Caki2 (cell line): ENCODE data around the gene PRR5. TPM values are rescaled to one million over a fixed set of nuclear protein-coding genes. Genes with fewer than 3 reads are reported as not detected.
A peak's percentile ranks its signal among the peaks of the same experiment; 100 is the strongest.
"Not testable (repeated sequence)": the region's sequence is repeated elsewhere in the genome, so short reads cannot be mapped to it uniquely, and the experiment has no call there.

ENCODE experiments used
- DNase-seq: peaks from one replicate; pipeline ENCODE4 v3.0.0-alpha.2; 2015; ENCODE audit warnings: low read depth
- in situ Hi-C: cut with HindIII; loops from 2 replicates; pipeline ENCODE4 v1.10.0; 2016; ENCODE audit warnings: low sequenced_read_pairs, low pct_unique_long_range_greater_than_20kb, mixed read lengths
- total RNA-seq: library from RNA; depleted of rRNA; stranded (reverse); fragments of >200 nt; shearing (Covaris generic); gene quantifications from 2 replicates; pipeline ENCODE4 v1.2.3, GENCODE V29; 2014; ENCODE audit warnings: low replicate concordance

The PRR5 gene
- total RNA-seq, 1 experiment from 2014 or later, result 65.0 TPM

DNA sequence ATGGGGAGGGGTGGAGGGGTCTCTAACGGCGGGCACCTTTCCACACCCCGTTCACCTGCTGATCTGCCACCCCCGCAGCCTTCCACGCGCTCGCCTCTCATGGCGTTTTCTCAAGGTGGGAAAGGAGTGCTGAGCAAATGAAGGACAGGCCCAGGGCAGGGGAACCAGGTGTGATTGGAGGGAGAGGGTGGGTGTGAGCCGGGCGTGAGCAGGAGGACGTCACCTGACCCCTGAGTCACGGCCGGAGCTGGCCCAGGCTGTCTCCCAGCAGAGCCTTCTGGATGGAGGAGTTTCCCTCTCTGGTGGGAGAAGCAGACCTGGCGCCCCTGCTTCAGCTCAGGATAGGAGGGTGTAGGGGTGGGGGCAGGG lies 36.3 kb downstream of the PRR5 start:
- peak; percentile 75 for DNase-seq
- in situ Hi-C loops, result no loop called here

DNA sequence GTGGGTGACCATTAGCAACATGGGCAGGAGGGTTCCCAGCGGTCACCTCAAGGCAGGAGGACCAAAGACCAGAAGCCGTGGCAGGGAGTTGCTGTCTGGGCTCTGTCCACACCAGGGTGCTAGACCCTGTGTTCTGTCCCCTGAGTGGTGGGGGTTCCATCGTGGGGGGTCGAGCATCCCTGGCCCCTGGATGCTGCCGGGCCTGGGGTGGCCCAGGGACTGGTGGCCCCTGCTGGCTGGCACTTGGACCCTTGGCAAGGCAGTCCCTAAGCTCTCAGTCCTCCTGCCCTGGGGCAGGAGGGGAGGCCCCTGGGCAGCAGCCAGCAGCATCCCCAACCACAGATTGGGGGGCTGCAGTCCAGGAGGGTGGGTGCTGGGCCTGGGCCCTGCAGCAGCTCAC lies 37.0 kb downstream of the PRR5 start:
- in situ Hi-C loops, result no loop called here

DNA sequence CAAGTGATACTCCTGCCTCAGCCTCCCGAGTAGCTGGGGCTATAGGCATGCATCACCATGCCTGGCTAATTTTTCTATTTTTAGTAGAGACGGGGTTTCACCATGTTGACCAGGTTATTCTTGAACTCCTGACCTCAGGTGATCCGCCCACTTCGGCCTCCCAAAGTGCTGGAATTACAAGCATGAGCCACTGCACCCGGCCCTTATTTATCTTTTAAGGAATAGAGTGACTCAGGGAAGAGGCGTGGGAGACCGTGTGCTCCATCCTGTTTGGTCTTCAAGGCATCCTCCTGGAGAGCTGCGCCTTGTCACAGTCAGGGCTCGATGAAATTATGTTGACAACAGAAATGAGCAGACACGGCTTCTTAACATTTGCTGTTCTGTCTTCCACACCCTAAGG lies 37.7 kb downstream of the PRR5 start:
- in situ Hi-C loops, result not testable (repeated sequence)
- DNase-seq, result peak; percentile 88

More for the DNA sequence above, 37.0 kb downstream of the PRR5 start:
- DNase-seq, result no peak

DNA sequence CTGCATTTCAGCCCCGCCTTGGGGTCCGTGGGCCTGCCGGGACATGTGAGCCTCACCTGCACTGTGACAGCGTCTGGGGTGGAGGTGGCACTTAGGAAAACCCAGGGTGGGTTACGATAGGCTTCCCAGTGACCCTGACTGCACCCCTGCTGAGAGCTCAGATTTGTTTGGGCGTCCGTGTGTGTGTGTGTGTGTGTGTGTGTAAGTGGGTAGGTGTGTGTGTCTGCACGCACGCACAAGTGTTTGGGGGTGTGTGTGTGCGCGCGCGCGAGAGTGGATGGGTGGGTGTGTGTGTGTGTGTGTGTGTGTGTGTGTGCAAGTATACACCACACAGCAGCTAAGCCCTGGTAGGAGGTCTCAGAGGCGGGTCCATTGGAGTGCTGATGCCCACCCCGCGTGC lies 38.3 kb downstream of the PRR5 start:
- no peak for DNase-seq
- in situ Hi-C loops, result no loop called here

DNA sequence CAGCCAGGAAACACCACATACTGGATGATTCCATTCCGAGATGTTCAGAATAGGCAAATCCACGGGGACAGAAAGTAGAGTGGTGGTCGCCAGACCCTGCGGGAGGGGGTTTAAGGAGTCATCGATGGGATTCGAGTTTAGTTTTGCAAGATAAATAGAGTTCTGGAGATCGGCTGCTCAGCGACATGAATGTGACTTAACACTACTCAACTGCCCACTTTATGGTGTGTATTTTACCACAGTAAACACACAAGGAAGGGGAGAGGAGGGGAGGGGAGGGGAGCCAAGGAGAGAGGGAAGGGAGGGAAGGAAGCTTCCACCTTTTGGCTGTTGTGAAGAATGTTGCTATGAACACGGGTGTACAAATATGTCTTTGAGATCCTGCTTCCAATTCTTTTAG lies 39.9 kb downstream of the PRR5 start:
- in situ Hi-C loops, result no loop called here

DNA sequence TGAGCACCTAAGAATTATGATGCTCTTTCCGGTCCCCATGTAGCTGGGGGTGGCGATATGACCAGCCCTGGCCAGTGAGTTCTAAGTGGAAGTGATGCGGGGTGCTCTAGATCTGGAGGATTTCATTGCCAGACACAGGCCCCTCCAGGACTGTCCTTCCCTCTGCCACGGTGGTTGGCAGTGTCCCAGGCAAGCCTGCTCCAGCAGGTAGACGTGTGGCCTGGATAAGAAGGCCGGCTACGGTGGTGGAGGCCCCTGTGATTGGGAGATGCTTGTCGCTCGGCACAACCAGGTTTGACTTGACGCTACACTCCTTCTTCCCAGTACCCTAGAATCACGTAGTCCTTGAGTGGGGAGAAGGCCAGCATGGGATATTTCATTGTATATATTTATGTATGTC lies 41.2 kb downstream of the PRR5 start:
- DNase-seq, result no peak
- in situ Hi-C loops, result no loop called here

More for the DNA sequence above, 39.9 kb downstream of the PRR5 start:
- no peak for DNase-seq

DNA sequence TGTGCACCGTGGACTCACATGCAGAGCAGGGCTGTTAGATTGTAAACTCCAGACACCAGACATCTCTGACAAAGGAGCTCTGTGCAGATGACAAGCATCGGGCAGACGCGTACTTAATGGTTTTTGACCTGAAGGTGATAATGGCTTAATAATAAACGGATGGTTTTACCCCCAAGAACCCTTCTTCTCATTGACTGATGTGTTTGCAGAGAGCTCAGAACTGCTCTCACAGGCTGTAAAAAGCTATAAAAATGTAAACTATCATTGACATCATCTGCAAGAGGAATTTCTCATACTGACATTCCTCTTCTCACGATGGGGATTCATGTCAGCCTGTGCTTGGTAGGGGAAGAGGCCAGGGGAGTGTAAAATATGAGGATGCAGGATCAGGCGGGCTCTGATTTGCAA lies 41.8 kb downstream of the PRR5 start:
- peak; percentile 57 for DNase-seq
- in situ Hi-C loops, result no loop called here

DNA sequence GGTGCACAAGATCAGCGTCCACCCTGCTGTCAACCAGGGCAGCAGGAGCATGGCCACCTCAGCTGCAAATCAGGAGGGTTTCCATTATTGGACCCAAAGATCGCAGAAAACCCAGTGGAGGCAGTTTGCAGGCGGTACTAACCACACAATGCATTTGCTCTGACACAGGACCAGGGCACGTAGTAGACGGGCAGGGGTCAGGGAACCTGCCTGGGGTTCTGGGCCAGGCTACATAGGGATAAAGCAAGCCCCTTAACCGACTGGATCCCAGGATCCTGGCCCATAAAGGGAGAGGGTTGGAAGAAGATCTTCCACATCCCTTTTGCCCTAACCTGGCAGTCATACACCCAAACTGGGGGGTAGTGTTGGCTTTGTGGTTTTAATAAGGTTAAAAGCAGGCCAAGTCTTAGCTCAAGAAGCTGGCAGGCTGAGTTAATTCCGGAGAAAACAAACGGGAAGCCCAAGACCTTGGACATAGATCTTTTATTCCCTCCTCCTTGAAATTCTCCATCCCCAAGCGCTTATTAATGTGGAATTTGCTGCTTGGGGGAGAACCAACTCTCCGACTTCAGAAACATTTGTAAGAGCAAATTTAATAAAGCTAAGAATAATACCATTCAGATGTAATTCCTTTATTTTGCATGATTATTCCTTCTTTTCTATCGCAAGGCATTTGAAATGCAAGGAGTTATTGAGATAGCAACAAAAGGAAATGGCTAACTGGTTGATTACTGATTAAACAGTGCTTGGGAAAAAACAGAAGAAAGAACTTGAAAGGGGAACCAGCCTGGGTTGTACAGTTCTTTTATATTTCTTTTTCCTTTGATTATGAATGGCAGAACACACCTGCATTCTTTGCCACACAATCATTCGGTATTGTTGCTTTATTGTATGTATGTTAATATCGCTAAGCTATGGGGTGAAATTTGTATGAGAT lies 44.1 kb downstream of the PRR5 start:
- in situ Hi-C loops, result no loop called here
- peak; percentile 46 for DNase-seq

DNA sequence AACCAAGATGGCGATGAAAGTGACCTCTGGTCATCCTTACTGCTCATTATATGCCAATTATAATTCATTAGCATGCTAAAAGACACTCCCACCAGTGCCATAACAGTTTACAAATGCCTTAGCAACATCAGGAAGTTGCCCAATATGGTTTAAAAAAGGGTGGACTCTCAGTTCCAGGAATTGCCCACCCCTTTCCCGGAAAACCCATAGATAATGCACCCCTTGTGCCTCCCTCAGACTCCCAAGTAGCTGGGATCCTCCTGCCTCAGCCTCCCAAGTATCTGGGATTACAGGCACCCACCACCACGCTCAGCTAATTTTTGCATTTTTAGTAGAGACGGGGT lies 45.8 kb downstream of the PRR5 start:
- DNase-seq, in situ Hi-C loops: not testable (repeated sequence)

DNA sequence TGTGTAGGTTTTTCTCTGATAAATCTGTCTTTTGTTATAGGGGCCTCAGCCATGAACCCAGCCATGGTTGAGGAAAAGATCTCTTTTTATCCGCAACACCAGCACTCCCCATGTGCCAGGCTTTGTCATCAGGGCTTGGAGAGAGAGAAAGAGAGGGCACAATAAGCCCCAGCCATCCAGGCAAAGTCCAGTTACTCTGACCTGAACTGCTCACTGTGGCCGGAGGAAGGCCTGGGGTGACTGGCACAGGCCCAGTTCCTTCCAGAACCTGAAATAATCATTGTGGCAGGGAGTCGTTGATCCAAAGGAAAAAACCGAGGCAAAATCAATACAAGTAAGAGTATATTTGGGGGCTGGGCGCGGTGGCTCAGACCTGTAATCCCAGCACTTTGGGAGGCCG lies 46.5 kb downstream of the PRR5 start:
- in situ Hi-C loops, result no loop called here
- DNase-seq, result no peak

DNA sequence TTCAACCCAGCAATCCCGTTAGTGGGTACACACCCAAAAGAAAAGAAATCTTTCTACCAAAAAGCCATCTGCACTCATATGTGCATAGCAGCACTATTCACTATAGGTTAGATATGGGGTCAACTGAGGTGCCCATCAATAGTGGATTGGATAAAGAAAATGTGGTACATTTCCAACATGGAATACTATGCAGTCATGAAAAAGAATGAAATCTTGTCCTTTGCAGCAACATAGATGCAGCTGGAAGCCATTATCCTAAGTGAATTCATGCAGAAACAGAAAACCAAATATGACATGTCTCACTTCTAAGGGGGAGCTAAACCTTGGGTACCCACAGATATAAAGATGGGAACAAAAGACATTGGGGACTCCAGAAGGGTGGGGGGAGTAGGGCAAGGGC lies 48.5 kb downstream of the PRR5 start:
- DNase-seq, result no peak
- in situ Hi-C loops, result no loop called here

DNA sequence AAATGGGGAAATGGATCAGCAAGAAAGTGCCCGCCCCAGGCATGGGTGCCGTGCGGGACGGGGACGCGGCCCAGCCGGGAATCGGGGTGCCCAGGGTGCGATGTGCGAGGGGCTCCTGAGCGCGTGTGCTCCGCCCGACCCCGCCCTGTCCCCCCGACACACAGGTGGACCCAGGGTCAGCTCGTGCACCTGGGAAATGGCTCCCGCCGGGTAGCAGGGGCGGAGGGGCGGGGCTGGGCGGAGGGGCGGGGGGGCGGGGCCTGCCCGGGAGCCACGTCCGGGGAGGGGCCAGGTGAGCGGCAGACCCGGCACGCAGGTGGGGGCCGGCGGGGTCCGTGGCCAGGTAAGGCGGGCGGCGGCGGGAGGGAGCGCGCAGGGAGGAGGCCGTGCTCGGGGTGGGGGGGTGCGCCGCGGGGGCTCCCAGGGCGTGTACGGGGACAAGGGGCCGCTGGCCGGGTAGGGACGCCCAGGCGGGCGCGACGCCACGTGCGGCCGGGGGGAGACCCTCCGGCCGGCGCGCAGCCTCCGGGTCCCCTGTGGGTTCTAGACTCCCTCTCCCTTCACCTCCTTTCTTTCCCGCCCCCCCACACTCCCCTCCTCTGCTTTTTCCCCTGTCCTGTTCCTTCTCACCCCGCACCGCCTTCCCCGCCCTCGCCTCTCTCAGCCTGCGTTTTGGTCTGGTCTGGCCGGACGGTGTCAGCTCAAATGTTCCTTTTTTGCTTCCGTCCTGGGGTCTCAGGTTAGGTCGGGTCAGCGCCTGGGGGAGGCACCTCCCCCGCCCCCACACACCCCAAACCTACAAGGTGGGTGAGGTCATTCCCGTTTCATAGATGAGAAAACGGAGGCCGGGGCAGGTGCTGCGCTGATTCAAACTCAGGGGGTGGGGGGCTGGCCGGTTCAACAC lies 50.5 kb downstream of the PRR5 start, which contains the start of gene ARHGAP8:
Gene ARHGAP8, plus strand, starts transcription at position 291 of the 904 bp plus-strand sequence. CDS start 33,953 bp downstream, outside the sequence.
- in situ Hi-C loops, result no loop called here
- no peak for DNase-seq

DNA sequence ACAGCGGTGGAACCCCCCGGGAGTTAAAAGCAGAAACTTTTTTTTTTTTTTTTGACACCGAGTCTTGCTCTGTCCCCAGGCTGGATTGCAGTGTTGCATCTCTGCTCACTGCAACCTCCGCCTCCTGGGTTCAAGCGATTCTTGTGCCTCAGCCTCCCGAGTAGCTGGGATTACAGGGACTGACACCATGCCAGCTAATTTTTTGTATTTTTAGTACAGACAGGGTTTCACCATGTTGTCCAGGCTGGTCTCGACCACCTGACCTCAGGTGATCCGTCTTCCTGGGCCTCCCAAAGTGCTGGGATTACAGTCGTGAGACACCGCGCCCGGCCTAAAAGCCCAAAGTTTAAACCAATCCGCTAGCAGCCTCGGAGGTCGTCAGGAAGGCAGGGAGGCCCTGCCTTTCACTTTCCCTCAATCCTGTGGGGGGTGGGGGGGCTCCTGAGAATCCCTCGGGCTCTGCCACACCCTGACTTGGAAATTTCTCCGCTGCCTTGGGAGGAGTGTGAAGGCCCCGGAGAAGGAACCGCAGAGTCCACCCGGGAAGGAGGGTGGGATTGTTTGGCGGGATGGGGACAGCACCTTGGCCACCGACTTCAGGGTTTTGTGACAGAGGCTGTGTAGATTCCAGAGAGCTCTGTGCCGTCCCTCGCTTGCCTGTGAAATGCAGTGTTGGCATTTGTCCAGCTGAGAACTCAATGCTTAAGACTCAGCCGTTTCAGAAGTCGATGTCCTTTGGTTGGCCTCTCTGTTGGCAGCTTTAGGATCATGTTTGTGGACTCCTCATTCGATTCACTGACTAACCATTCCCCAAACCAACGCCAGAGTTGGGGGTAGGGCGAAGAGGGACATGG lies 51.4 kb downstream of the PRR5 start:
- in situ Hi-C loops, result no loop called here
- DNase-seq, result no peak

DNA sequence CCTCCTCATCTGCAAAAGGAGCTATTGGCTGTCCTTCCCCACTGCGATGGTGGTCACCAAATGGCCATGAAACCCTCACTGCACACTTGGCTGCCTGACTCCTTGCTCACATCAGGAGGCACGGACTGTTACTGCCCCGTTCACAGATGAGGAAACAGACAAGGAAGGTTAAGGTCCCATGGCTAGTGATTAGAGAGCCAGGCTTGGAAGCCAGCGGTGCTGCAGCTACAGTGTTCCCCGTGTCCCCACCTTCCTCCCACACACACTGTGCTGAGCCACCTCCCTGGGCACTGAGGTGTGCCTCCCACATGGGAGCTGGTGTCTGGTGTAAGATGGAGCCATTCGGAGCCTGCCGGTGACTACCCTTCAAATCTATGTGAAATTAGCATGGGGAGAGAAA lies 53.0 kb downstream of the PRR5 start:
- in situ Hi-C loops, result no loop called here
- no peak for DNase-seq

DNA sequence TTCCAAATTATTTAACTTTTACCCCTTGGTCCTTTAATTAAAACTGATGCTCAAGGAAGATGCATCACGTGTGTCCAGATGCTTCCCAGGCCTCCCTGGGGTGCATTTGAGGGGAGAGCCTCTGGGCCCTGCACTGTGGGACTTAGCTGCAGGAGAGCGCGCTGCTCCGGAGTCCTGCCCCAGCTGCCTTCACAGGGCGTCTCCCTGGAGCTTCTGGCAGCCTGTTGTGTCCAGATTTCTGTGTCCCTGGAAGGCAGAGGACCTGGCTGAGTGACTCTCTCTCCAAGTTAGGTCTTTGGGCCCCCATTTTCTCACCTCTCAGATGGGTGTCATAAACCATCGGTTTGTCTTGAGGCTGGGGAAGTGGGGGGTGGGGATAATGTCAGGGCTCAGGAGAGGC lies 53.4 kb downstream of the PRR5 start:
- in situ Hi-C loops, result no loop called here
- DNase-seq, result no peak

DNA sequence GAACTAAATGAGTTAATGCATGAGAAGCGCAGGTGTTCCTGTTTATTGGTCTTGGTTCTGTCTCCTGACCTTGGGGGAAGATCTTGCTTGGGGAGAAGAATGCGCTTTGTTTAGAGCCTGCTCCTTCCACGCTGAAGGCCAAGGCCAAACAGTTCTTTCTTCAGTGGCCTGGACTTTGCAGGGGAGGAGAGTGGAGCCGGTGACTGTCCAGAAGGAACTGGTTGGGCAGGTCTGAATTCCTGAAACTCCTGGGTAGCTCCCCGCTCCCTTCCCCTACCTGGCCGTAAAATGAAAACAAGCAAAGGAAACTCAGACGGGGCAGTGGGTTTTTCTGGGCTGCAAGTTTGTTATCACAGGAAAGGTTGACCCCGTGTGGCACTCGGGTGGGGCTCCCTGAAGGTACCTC lies 54.0 kb downstream of the PRR5 start:
- in situ Hi-C loops, result no loop called here
- DNase-seq, result no peak

DNA sequence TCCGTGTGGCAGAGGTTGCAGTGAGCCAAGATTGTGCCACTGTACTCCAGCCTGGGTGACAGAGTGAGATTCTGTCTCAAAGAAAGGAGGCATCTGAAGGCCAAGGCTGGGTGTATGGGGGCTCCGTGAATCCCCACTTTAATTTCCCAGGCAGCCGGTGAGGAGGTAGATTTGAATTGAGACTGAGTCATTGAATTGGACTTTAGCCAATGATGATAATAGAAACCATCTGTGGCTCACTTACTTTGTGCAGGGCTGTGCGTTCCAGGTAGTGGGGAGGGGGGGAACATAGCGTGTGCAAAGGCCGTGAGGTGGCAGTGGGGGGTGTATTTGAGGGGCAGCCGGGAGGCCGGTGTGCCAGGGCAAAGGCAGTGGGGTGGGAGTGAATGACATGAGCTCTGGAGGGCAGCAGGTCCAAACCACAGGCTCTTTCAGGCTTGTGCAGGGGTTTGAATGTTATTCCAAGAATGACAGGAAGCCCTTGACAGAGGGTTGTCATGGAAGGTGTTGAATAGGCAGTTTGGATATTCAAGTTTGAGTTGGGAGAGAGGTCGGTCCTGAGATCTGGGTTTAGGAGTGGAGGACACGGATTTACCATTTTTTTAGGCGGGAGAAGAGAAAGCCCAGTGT lies 56.5 kb downstream of the PRR5 start:
- peak; percentile 57 for DNase-seq
- in situ Hi-C loops, result no loop called here

DNA sequence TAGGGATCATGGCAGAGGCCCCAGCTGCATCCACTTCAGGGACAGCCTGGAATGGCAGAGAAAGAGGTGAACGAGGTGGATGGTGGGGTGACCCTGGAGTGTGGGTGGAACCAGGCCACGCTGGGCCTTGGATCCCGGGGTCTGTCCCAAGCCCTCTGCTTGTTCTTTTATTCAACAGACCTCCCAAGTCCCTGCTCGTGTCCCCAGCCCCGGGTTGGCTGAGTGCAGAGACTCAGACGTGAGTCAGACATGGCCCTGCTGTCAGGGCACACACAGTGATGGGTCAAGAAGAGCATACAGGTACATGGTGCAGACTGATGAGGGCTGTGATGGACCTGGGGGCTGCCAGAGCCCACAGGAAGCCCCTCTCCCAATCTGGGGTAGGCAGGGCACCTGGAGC lies 57.0 kb downstream of the PRR5 start:
- no peak for DNase-seq
- in situ Hi-C loops, result no loop called here
